H1 (cell line): Measurements from ENCODE around the gene REELD1. TPM values are rescaled to one million over a fixed set of nuclear protein-coding genes. Genes with fewer than 3 reads are reported as not detected.

Source experiments
- CTCF ChIA-PET: fragments of 300-600 bp; sonication (Branson Sonifier 250); formaldehyde crosslinking; loops from one replicate; lab custom pipeline; 2021; ENCODE audit not compliant: partially characterized antibody; lab: Charles Lee
- POLR2A ChIA-PET: fragments of 300-600 bp; sonication (Branson Sonifier 250); formaldehyde crosslinking; loops from one replicate; lab custom pipeline; 2021; ENCODE audit warnings: inconsistent platforms; ENCODE audit not compliant: partially characterized antibody; lab: Charles Lee
- DNase-seq, 2 experiments: peaks; one replicate each; pipeline versions ENCODE4 v3.0.0 to v3.0.0-alpha.2; 2010 to 2022; ENCODE audit warnings: low spot score in 2 of 2, low read depth in 1 of 2, mixed read lengths in 1 of 2
- FAIRE-seq: peaks from 2 replicates; lab custom pipeline; 2011; peaks lifted over from hg19 to GRCh38; lab: Jason Lieb, UNC
- H2AFZ ChIP-seq: 2 replicates; pipeline ENCODE4 v1.8.1; 2012; ENCODE audit warnings: low read length, inconsistent platforms
- H2AK5ac ChIP-seq: 2 replicates; pipeline ENCODE4 v1.6.1; 2013; ENCODE audit warnings: low read depth, low read length
- H2BK120ac ChIP-seq: replicated peaks from 2 replicates; pipeline ENCODE3; 2013; ENCODE audit warnings: low read depth, low read length, inconsistent platforms
- H2BK12ac ChIP-seq: 2 replicates; pipeline ENCODE4 v1.6.1; 2013; ENCODE audit warnings: low read depth, low read length
- H2BK15ac ChIP-seq: 2 replicates; pipeline ENCODE4 v1.6.1; 2013; ENCODE audit warnings: low read length
- H2BK20ac ChIP-seq: 2 replicates; pipeline ENCODE4 v1.6.1; 2013; ENCODE audit warnings: low read length
- H2BK5ac ChIP-seq: 2 replicates; pipeline ENCODE4 v1.6.1; 2013; ENCODE audit warnings: low read depth, low read length
- H3K14ac ChIP-seq: 2 replicates; pipeline ENCODE4 v1.6.1; 2013; ENCODE audit warnings: inconsistent platforms; ENCODE audit not compliant: insufficient read length
- H3K18ac ChIP-seq: 2 replicates; pipeline ENCODE4 v1.6.1; 2013; ENCODE audit warnings: low read length; ENCODE audit errors: extremely low read depth
- H3K23ac ChIP-seq: 2 replicates; pipeline ENCODE4 v1.6.1; 2013; ENCODE audit warnings: inconsistent platforms; ENCODE audit not compliant: insufficient read length
- H3K23me2 ChIP-seq: 2 replicates; pipeline ENCODE4 v1.6.1; 2013; ENCODE audit warnings: low read depth, low read length
- H3K27ac ChIP-seq: 2 replicates; pipeline ENCODE4 v1.6.1; 2011; ENCODE audit warnings: low read depth, low read length, inconsistent platforms
- H3K27me3 ChIP-seq, 4 experiments: replicated peaks in 1 of 4; 1 replicate in 1 of 4; 2 replicates in 3 of 4; pipeline versions ENCODE4 v1.6.1 to v1.8.1; 2011 to 2013; ENCODE audit warnings: low read length in 3 of 4, mild to moderate bottlenecking in 3 of 4, inconsistent platforms in 2 of 4, mixed read lengths in 2 of 4, moderate library complexity in 1 of 4; ENCODE audit not compliant: control insufficient read depth in 3 of 4, insufficient read depth in 3 of 4; ENCODE audit errors: extremely low read depth in 1 of 4
- H3K36me3 ChIP-seq, 4 experiments: 2 replicates each; pipeline versions ENCODE4 v1.6.1 to v1.8.1; 2011 to 2013; ENCODE audit warnings: mild to moderate bottlenecking in 4 of 4, low read length in 3 of 4, moderate library complexity in 2 of 4, control low read depth in 1 of 4, inconsistent platforms in 1 of 4; ENCODE audit not compliant: insufficient read depth in 4 of 4, control insufficient read depth in 2 of 4
- H3K4ac ChIP-seq: replicated peaks from 2 replicates; pipeline ENCODE3; 2013; ENCODE audit warnings: low read length, low read depth, mixed read lengths, inconsistent platforms; ENCODE audit not compliant: insufficient read length
- H3K4me1 ChIP-seq, 4 experiments: replicated peaks in 1 of 4; 1 replicate in 1 of 4; 2 replicates in 3 of 4; pipeline versions ENCODE4 v1.6.1 to v1.8.1; 2011 to 2013; ENCODE audit warnings: low read length in 3 of 4, inconsistent platforms in 2 of 4, mixed read lengths in 1 of 4; ENCODE audit not compliant: insufficient read depth in 4 of 4, control insufficient read depth in 3 of 4
- H3K4me2 ChIP-seq, 2 experiments: 2 replicates each; pipeline versions ENCODE4 v1.6.1 to v1.8.1; 2011 to 2013; ENCODE audit warnings: low read depth in 2 of 2, low read length in 2 of 2, control low read depth in 1 of 2, inconsistent platforms in 1 of 2, mild to moderate bottlenecking in 1 of 2; ENCODE audit not compliant: insufficient read depth in 1 of 2
- H3K4me3 ChIP-seq, 4 experiments: fragments of 200-600, 300-600 bp in 1 of 4; sonication (generic), shearing (Covaris generic), sonication (Bioruptor Twin) in 1 of 4; 2 replicates each; pipeline versions ENCODE4 v1.5.1 to v1.8.1; 2011 to 2016; ENCODE audit warnings: low read length in 4 of 4, low read depth in 3 of 4, control low read depth in 2 of 4, inconsistent platforms in 2 of 4, mild to moderate bottlenecking in 2 of 4, mixed read lengths in 1 of 4, moderate library complexity in 1 of 4; ENCODE audit not compliant: insufficient read depth in 2 of 4; ENCODE audit errors: extremely low read depth in 1 of 4
- H3K56ac ChIP-seq: replicated peaks from 2 replicates; pipeline ENCODE3; 2013; ENCODE audit warnings: low read depth, mild to moderate bottlenecking, mixed read lengths, low read length, inconsistent platforms; ENCODE audit not compliant: insufficient read length
- H3K79me1 ChIP-seq: 2 replicates; pipeline ENCODE4 v1.6.1; 2013; ENCODE audit warnings: low read depth, low read length, control low read depth
- H3K79me2 ChIP-seq, 2 experiments: 2 replicates each; pipeline versions ENCODE4 v1.6.1 to v1.8.1; 2012 to 2013; ENCODE audit warnings: low read length in 2 of 2, mild to moderate bottlenecking in 2 of 2, inconsistent platforms in 1 of 2; ENCODE audit not compliant: insufficient read depth in 2 of 2, control insufficient read depth in 1 of 2
- H3K9ac ChIP-seq, 4 experiments: replicated peaks in 1 of 4; 1 replicate in 1 of 4; 2 replicates in 3 of 4; pipeline versions ENCODE4 v1.6.1 to v1.8.1; 2011 to 2013; ENCODE audit warnings: low read depth in 3 of 4, low read length in 3 of 4, control low read depth in 2 of 4, mild to moderate bottlenecking in 2 of 4, moderate library complexity in 2 of 4, inconsistent platforms in 1 of 4; ENCODE audit errors: extremely low read depth in 1 of 4
- H3K9me3 ChIP-seq, 2 experiments: 2 replicates each; pipeline versions ENCODE4 v1.6.1 to v1.8.1; 2012 to 2013; ENCODE audit warnings: mild to moderate bottlenecking in 2 of 2, moderate library complexity in 2 of 2, control low read depth in 1 of 2, inconsistent platforms in 1 of 2, low read depth in 1 of 2, low read length in 1 of 2, mixed read lengths in 1 of 2; ENCODE audit not compliant: insufficient read depth in 2 of 2
- H4K20me1 ChIP-seq, 2 experiments: replicated peaks in 1 of 2; 2 replicates each; pipeline versions ENCODE3 to v1.8.1; 2011 to 2013; ENCODE audit warnings: inconsistent platforms in 2 of 2, low read length in 2 of 2, mild to moderate bottlenecking in 1 of 2; ENCODE audit not compliant: insufficient read depth in 2 of 2, control insufficient read depth in 1 of 2
- H4K5ac ChIP-seq: 2 replicates; pipeline ENCODE4 v1.6.1; 2013; ENCODE audit warnings: low read length, low read depth, mixed read lengths, inconsistent platforms; ENCODE audit not compliant: insufficient read length
- H4K8ac ChIP-seq: 2 replicates; pipeline ENCODE4 v1.8.0; 2013; ENCODE audit warnings: mild to moderate bottlenecking, moderate library complexity, low read length, inconsistent platforms; ENCODE audit not compliant: insufficient read depth; ENCODE audit errors: extremely low read depth
- H4K91ac ChIP-seq: replicated peaks from 2 replicates; pipeline ENCODE3; 2013; ENCODE audit warnings: low read length, mixed read lengths, inconsistent platforms; ENCODE audit not compliant: insufficient read length
- ATF2 ChIP-seq: IDR thresholded peaks from 2 replicates; pipeline ENCODE4 v1.6.1; 2012; ENCODE audit warnings: low read length, inconsistent platforms
- BACH1 ChIP-seq: IDR thresholded peaks from 2 replicates; pipeline ENCODE4 v1.6.1; 2012; ENCODE audit warnings: low read length, improper control_type of control experiment
- CBX8 ChIP-seq: fragments of 300-800, 300-1000 bp; sonication (generic); IDR thresholded peaks from 2 replicates; pipeline ENCODE4 v1.7.1; 2016; ENCODE audit warnings: low read depth, low read length, borderline replicate concordance
- CHD1 ChIP-seq: IDR thresholded peaks from 2 replicates; pipeline ENCODE4 v1.6.1; 2012; ENCODE audit warnings: low read depth, low read length, improper control_type of control experiment
- CHD2 ChIP-seq: IDR thresholded peaks from 2 replicates; pipeline ENCODE4 v1.6.1; 2012; ENCODE audit warnings: low read length, improper control_type of control experiment
- EZH2 ChIP-seq: fragments of 200-600 bp; sonication (generic); IDR thresholded peaks from 2 replicates; pipeline ENCODE4 v1.7.1; 2012; ENCODE audit warnings: low read depth, mild to moderate bottlenecking, moderate library complexity, low read length, inconsistent platforms; ENCODE audit not compliant: severe bottlenecking
- JUND ChIP-seq: IDR thresholded peaks from 2 replicates; pipeline ENCODE4 v1.6.1; 2011; ENCODE audit warnings: mild to moderate bottlenecking, improper control_type of control experiment, low read length
- RFX5 ChIP-seq: IDR thresholded peaks from 2 replicates; pipeline ENCODE4 v1.6.1; 2011; ENCODE audit warnings: low read depth, low read length, improper control_type of control experiment, borderline replicate concordance
- RNF2 ChIP-seq: fragments of 200-900, 300-1000 bp; sonication (generic); IDR thresholded peaks from 2 replicates; pipeline ENCODE4 v1.7.1; 2016; ENCODE audit warnings: borderline replicate concordance, low read depth, mild to moderate bottlenecking, antibody characterized with exemption, low read length; ENCODE audit not compliant: poor library complexity, severe bottlenecking; ENCODE audit errors: missing control alignments
- SIN3A ChIP-seq, 2 experiments: IDR thresholded peaks in 1 of 2; conservative IDR thresholded peaks in 1 of 2; 2 replicates each; pipeline ENCODE4 v1.6.1; 2011 to 2012; ENCODE audit warnings: low read length in 2 of 2, improper control_type of control experiment in 1 of 2, low read depth in 1 of 2, mild to moderate bottlenecking in 1 of 2
- SRF ChIP-seq: IDR thresholded peaks from 2 replicates; pipeline ENCODE4 v1.6.1; 2011; ENCODE audit warnings: mild to moderate bottlenecking, low read depth, low read length, moderate library complexity
- TAF1 ChIP-seq: IDR thresholded peaks from 2 replicates; pipeline ENCODE4 v1.6.1; 2011; ENCODE audit warnings: mild to moderate bottlenecking, low read depth, low read length
- WGBS, 2 experiments: shearing (Covaris generic) in 1 of 2; methylation state at CpG; one replicate each; pipeline versions ENCODE4 v1.1.6 to v1.1.7; 2013 to 2015; ENCODE audit warnings: low lambda C conversion rate in 2 of 2, mixed read lengths in 2 of 2, inconsistent platforms in 1 of 2, low coverage in 1 of 2, missing lambda C conversion rate in 1 of 2; ENCODE audit not compliant: insufficient replicate concordance in 2 of 2, insufficient coverage in 1 of 2, insufficient read length in 1 of 2; ENCODE audit errors: extremely low coverage in 1 of 2, missing lambda C conversion rate in 1 of 2; 5-methylcytosine and 5-hydroxymethylcytosine counted together
- polyA plus RNA-seq, 7 experiments: library from polyadenylated mRNA; depleted of rRNA in 3 of 7; stranded (reverse) in 5 of 7; unstranded in 2 of 7; fragments of >200 nt in 5 of 7; fragments of 200-250 nt in 2 of 7; gene quantifications; 1 replicate in 5 of 7; 2 replicates in 1 of 7; 4 replicates in 1 of 7; pipeline versions ENCODE4 v1.2.1 to v1.2.3, GENCODE V29; 2011 to 2013; ENCODE audit warnings: missing spikeins in 2 of 7, mixed read lengths in 2 of 7
- total RNA-seq: library from RNA; stranded (reverse); fragmentation: NEBNext Ultra II Directional; extraction: Animal tissue kit (Norgen Biotek cat#: 25700); gene quantifications from 2 replicates; pipeline ENCODE4 v1.2.1, GENCODE V29; 2021
- TF ChIP-seq, protein P1 (sequence below): IDR thresholded peaks from 2 replicates; pipeline ENCODE4 v1.6.1; 2012; ENCODE audit warnings: inconsistent platforms

The REELD1 gene
- total and polyA plus RNA-seq, 2 of the 8 experiments (the other 6 are each of a cell fraction or from before 2014, with no cell fraction given): 0.03 TPM; not detected in 1

DNA sequence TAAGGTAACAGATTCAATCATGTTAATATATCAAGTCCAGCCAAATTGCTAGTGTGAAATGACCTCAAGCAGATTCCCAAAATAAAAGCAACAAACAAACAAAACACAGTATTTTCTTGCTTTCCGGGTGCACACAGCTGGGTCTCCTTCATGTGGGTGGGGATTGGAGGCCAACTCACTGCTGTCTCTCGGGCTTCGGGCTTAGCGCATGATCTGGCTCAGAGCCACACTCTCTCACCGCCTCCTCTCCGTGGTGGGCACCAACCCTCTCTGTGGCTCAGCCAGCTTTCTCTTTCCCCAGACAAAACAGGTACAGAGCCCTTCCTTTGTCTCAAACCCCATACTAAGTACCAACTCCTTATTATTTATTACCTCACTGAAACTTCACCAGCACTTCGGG lies 2.9 kb upstream of the REELD1 start:
- no peaks in the 10 kb centered on the region for H3K23me2 ChIP-seq
- H2BK20ac ChIP-seq: no peak overlapping the region
- H3K36me3 ChIP-seq: no peaks in the 10 kb centered on the region
- no peaks in the 10 kb centered on the region for H3K4me1 ChIP-seq
- H3K23ac ChIP-seq: no peak overlapping the region
- no peak overlapping the region for H2AFZ ChIP-seq
- H2BK5ac ChIP-seq: no peak overlapping the region
- no peak overlapping the region for H3K4ac ChIP-seq
- H3K79me2 ChIP-seq: no peaks in the 10 kb centered on the region
- no peak overlapping the region for H4K5ac ChIP-seq
- no peak overlapping the region for H2AK5ac ChIP-seq
- POLR2A ChIA-PET: no interaction called here
- H3K14ac ChIP-seq: no peak overlapping the region
- H2BK12ac ChIP-seq: no peak overlapping the region
- H3K4me3 ChIP-seq: no peak overlapping the region
- H3K56ac ChIP-seq: no peak overlapping the region
- H4K91ac ChIP-seq: no peak overlapping the region
- H4K20me1 ChIP-seq: no peaks in the 10 kb centered on the region
- H3K18ac ChIP-seq: no peak overlapping the region
- H3K4me2 ChIP-seq: no peak overlapping the region
- no peak overlapping the region for H3K9ac ChIP-seq
- no peak overlapping the region for H3K27ac ChIP-seq
- no peak for FAIRE-seq
- no peak overlapping the region for H4K8ac ChIP-seq
- no peak for DNase-seq
- no peaks in the 10 kb centered on the region for H3K27me3 ChIP-seq
- no peak overlapping the region for H2BK120ac ChIP-seq
- H3K79me1 ChIP-seq: no peaks in the 10 kb centered on the region
- WGBS, 2 experiments: 93% methylated on average over 7 of the region's 7 CpGs; no CpG with 5 or more reads in 1 of the 2 experiments
- CTCF ChIA-PET: no interaction called here
- no peak overlapping the region for H2BK15ac ChIP-seq
- H3K9me3 ChIP-seq: no peaks in the 10 kb centered on the region
- TF ChIP-seq RFX5 (no peak), TAF1 (no peak), CHD1 (no peak), SRF (no peak), RNF2 (no peak), ATF2 (no peak), SIN3A (conservative IDR thresholded peaks at IDR 0.05 in 1 of 2, IDR thresholded peaks at IDR 0.05 in 1 of 2; ENCODE audit: low read depth in 1 of 2, low read length in 2 of 2) (no peak), EZH2 (no peak), JUND (no peak), CHD2 (no peak), BACH1 (no peak), CBX8 (no peak)
- TF ChIP-seq, protein P1, sequence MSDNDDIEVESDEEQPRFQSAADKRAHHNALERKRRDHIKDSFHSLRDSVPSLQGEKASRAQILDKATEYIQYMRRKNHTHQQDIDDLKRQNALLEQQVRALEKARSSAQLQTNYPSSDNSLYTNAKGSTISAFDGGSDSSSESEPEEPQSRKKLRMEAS: no peak
